Caco-2 (cell line): ENCODE measurements around the gene MSN. TPM values are rescaled to one million over a fixed set of nuclear protein-coding genes. Genes with fewer than 3 reads are reported as not detected.

ENCODE experiments used
- BruUV-seq: library from RNA; stranded (reverse); fragments of 400-500 nt; replicated peaks from 2 replicates; lab custom pipeline; 2021; lab: Mats Ljungman, UMichigan
- CTCF ChIA-PET: fragments of 300-600 bp; sonication (Branson Sonifier 250); formaldehyde crosslinking; loops from one replicate; lab custom pipeline; 2022; ENCODE audit warnings: antibody characterized with exemption; lab: Charles Lee
- POLR2A ChIA-PET: fragments of 300-600 bp; sonication (Branson Sonifier 250); formaldehyde crosslinking; loops from one replicate; lab custom pipeline; 2022; ENCODE audit warnings: antibody characterized with exemption; lab: Charles Lee
- DNase-seq, 2 experiments: peaks; one replicate each; pipeline versions ENCODE4 v3.0.0 to v3.0.0-alpha.2; 2020 to 2022
- H3K27me3 ChIP-seq: replicated peaks from 2 replicates; pipeline ENCODE4 v1.6.0; 2011; ENCODE audit warnings: low read length; ENCODE audit not compliant: control insufficient read depth, insufficient read depth
- H3K36me3 ChIP-seq: 2 replicates; pipeline ENCODE4 v1.5.1; 2011; ENCODE audit warnings: low read length; ENCODE audit not compliant: control insufficient read depth, insufficient read depth
- H3K4me1 ChIP-seq: fragments of 250-450 bp; sonication (Bioruptor Pico); 2 replicates; pipeline ENCODE4 v1.5.1; 2020; ENCODE audit warnings: mild to moderate bottlenecking
- H3K4me3 ChIP-seq: 2 replicates; pipeline ENCODE4 v1.5.1; 2011; ENCODE audit warnings: low read depth, mild to moderate bottlenecking, control low read depth, low read length
- H3K9me3 ChIP-seq: fragments of 250-450 bp; sonication (Bioruptor Pico); 2 replicates; pipeline ENCODE4 v1.5.1; 2020; ENCODE audit warnings: mild to moderate bottlenecking, moderate library complexity
- H3K27ac Mint-ChIP-seq: one replicate; pipeline ENCODE4 v1.8.0; 2022; ENCODE audit warnings: mixed read lengths; ENCODE audit not compliant: unreplicated experiment
- H3K27me3 Mint-ChIP-seq: one replicate; pipeline ENCODE4 v1.8.0; 2022; ENCODE audit warnings: mixed read lengths; ENCODE audit not compliant: insufficient read depth, unreplicated experiment
- H3K36me3 Mint-ChIP-seq: one replicate; pipeline ENCODE4 v1.8.0; 2022; ENCODE audit warnings: mild to moderate bottlenecking, mixed read lengths; ENCODE audit not compliant: insufficient read depth, unreplicated experiment
- H3K4me1 Mint-ChIP-seq: one replicate; pipeline ENCODE4 v1.8.0; 2022; ENCODE audit warnings: low read depth, mixed read lengths; ENCODE audit not compliant: unreplicated experiment
- H3K4me3 Mint-ChIP-seq: one replicate; pipeline ENCODE4 v1.8.0; 2022; ENCODE audit warnings: mild to moderate bottlenecking, moderate library complexity, mixed read lengths; ENCODE audit not compliant: unreplicated experiment
- H3K9me3 Mint-ChIP-seq: one replicate; pipeline ENCODE4 v1.8.0; 2022; ENCODE audit warnings: mixed read lengths; ENCODE audit not compliant: unreplicated experiment
- intact Hi-C: fragments of 100-400 bp; cut with micrococcal nuclease; formaldehyde crosslinking; loops from one replicate; pipeline ENCODE4 v1.10.0; 2022; ENCODE audit not compliant: unreplicated experiment
- total RNA-seq: library from RNA; stranded (reverse); gene quantifications from 2 replicates; pipeline ENCODE4 v1.2.3, GENCODE V29; 2022
- TF ChIP-seq, protein P1 (sequence below), 2 experiments: fragments of 200-600 bp in 1 of 2; IDR thresholded peaks; 1 replicate in 1 of 2; 2 replicates in 1 of 2; pipeline versions ENCODE4 v1.5.1 to v1.8.0; 2011 to 2022; ENCODE audit warnings: antibody characterized with exemption in 1 of 2, control low read depth in 1 of 2, inconsistent platforms in 1 of 2, low read depth in 1 of 2, low read length in 1 of 2, mild to moderate bottlenecking in 1 of 2, moderate library complexity in 1 of 2; ENCODE audit not compliant: insufficient read depth in 1 of 2, severe bottlenecking in 1 of 2, unreplicated experiment in 1 of 2

MSN gene
- total RNA-seq, 1 experiment from 2014 or later, result 0.07 TPM

DNA sequence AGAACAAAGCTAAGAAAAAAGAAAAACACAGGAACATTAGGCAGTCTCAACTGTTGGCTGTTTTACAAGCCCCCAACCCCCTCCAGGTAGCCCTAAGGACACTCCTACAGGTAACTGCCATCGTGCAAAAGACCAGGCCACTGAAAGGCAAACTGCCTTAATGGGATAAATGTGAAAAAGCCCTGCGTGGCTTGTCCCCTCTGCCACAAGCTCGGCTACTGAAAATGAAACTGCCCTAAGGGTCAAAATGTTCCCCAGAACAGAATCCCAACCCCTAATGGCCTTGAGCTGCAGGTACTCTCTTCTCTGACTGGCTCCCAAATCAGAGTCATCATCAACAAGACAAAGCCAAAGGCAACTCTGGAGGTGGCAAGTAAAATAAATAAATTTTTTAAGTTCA, 84.8 kb downstream of the MSN start:
- H3K4me1 Mint-ChIP-seq, result no peaks in the 10 kb centered on the region
- Histone ChIP-seq H3K4me3 (no peak overlapping the region), H3K27me3 (no peaks in the 10 kb centered on the region), H3K9me3 (no peaks in the 10 kb centered on the region), H3K36me3 (no peaks in the 10 kb centered on the region), H3K4me1 (no peaks in the 10 kb centered on the region)
- no peak for DNase-seq
- H3K9me3 Mint-ChIP-seq, result no peaks in the 10 kb centered on the region
- intact Hi-C loops, result no loop called here
- TF ChIP-seq, protein P1, sequence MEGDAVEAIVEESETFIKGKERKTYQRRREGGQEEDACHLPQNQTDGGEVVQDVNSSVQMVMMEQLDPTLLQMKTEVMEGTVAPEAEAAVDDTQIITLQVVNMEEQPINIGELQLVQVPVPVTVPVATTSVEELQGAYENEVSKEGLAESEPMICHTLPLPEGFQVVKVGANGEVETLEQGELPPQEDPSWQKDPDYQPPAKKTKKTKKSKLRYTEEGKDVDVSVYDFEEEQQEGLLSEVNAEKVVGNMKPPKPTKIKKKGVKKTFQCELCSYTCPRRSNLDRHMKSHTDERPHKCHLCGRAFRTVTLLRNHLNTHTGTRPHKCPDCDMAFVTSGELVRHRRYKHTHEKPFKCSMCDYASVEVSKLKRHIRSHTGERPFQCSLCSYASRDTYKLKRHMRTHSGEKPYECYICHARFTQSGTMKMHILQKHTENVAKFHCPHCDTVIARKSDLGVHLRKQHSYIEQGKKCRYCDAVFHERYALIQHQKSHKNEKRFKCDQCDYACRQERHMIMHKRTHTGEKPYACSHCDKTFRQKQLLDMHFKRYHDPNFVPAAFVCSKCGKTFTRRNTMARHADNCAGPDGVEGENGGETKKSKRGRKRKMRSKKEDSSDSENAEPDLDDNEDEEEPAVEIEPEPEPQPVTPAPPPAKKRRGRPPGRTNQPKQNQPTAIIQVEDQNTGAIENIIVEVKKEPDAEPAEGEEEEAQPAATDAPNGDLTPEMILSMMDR (IDR thresholded peaks at IDR 0.05; ENCODE audit: insufficient read depth in 1 of 2, low read depth in 1 of 2, low read length in 1 of 2, severe bottlenecking in 1 of 2, unreplicated experiment in 1 of 2), result no peak
- H3K4me3 Mint-ChIP-seq, result no peak overlapping the region
- BruUV-seq, result no TSS peak
- POLR2A ChIA-PET, result no interaction called here
- CTCF ChIA-PET, result no interaction called here
- peaks cover 4% of the 10 kb centered on the region for H3K27me3 Mint-ChIP-seq
- H3K36me3 Mint-ChIP-seq, result no peaks in the 10 kb centered on the region
- no peak overlapping the region for H3K27ac Mint-ChIP-seq

DNA sequence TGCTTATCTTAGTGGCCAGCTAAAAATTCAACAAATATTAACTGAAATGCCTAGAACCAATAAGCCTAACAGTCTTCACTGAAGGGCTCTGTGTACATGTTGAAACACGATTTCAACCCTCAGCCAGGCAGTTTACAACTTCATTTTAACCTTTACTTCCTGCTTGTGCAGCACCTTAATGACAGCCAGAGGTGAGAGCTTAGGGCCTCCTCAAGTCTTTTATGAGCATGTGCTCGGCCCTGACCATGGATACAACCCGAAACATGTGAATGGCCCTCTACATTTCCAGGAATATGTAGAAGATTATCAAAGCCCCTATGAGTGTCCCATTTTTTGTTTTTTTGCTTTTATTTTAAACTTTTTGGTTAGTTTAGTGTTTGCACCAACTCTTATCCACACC, 88.3 kb downstream of the MSN start:
- no peaks in the 10 kb centered on the region for H3K27me3 Mint-ChIP-seq
- H3K36me3 Mint-ChIP-seq, result no peaks in the 10 kb centered on the region
- CTCF ChIA-PET, result no interaction called here
- POLR2A ChIA-PET, result no interaction called here
- no peaks in the 10 kb centered on the region for H3K9me3 ChIP-seq
- H3K4me3 Mint-ChIP-seq, result no peak overlapping the region
- DNase-seq, result no peak
- H3K27ac Mint-ChIP-seq, result no peak overlapping the region
- H3K4me3 ChIP-seq, result no peak overlapping the region
- no TSS peak for BruUV-seq
- no peaks in the 10 kb centered on the region for H3K9me3 Mint-ChIP-seq
- H3K4me1 Mint-ChIP-seq, result no peaks in the 10 kb centered on the region
- intact Hi-C loops, result no loop called here
- H3K27me3 ChIP-seq, result no peaks in the 10 kb centered on the region
- TF ChIP-seq, protein P1 (IDR thresholded peaks at IDR 0.05; ENCODE audit: insufficient read depth in 1 of 2, low read depth in 1 of 2, low read length in 1 of 2, severe bottlenecking in 1 of 2, unreplicated experiment in 1 of 2), result no peak
- no peaks in the 10 kb centered on the region for H3K4me1 ChIP-seq
- no peaks in the 10 kb centered on the region for H3K36me3 ChIP-seq

DNA sequence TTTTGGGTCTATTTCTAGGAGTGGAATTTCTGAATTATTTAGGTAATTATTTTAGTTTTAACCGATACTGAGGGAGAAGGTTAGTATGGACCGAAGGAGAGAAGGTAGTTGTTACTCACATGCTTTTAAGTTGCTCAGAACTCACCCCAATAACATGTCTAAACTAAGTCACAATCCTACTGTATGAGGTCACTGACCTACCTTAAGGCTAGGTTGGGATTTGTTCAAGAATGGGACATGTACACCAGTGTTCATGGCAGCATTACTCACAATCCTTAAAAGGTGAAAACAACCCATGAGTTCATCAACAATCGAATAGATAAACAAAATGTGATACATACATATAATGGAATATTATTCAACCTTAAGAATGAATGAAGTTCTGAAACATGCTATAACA, 90.5 kb downstream of the MSN start:
- Histone ChIP-seq H3K9me3 (no peaks in the 10 kb centered on the region), H3K4me3 (no peak overlapping the region), H3K36me3 (no peaks in the 10 kb centered on the region), H3K4me1 (no peaks in the 10 kb centered on the region), H3K27me3 (no peaks in the 10 kb centered on the region)
- Mint-ChIP-seq H3K4me1 (no peaks in the 10 kb centered on the region), H3K27ac (no peak overlapping the region), H3K27me3 (no peaks in the 10 kb centered on the region), H3K36me3 (no peaks in the 10 kb centered on the region), H3K4me3 (no peak overlapping the region), H3K9me3 (no peaks in the 10 kb centered on the region)
- intact Hi-C loops, result no loop called here
- BruUV-seq, result no TSS peak
- CTCF ChIA-PET, result no interaction called here
- no peak for DNase-seq
- POLR2A ChIA-PET, result no interaction called here
- TF ChIP-seq, protein P1 (IDR thresholded peaks at IDR 0.05; ENCODE audit: insufficient read depth in 1 of 2, low read depth in 1 of 2, low read length in 1 of 2, severe bottlenecking in 1 of 2, unreplicated experiment in 1 of 2), result no peak
